Sciatic nerve (tissue), 2 donors: Measurements from ENCODE around the gene CDK15. TPM values are rescaled to one million over a fixed set of nuclear protein-coding genes. Genes with fewer than 3 reads are reported as not detected.

Experiments used
- ATAC-seq: fragments of 200-7000 bp; cut with Tn5 transposase; one replicate; pipeline ENCODE4 v1.9.1; 2020; ENCODE audit warnings: mild to moderate bottlenecking, moderate library complexity
- DNase-seq: peaks from one replicate; pipeline ENCODE4 v3.0.0-alpha.2; 2020; ENCODE audit warnings: low spot score
- intact Hi-C: fragments of 100-400 bp; cut with DNase I; formaldehyde crosslinking; loops from one replicate; pipeline ENCODE4 v1.14.2; 2022
- total RNA-seq: library from RNA; stranded (reverse); fragmentation: NEBNext Ultra II Directional; extraction: Animal tissue kit (Norgen Biotek cat#: 25700); gene quantifications from one replicate; pipeline ENCODE4 v1.2.1, GENCODE V29; 2021
- donor health status: DM: no; HTN: no; CAD: no.
- donor health status: DM: no; HTN: no; CAD: no.

Gene CDK15
- total RNA-seq, 1 donor from 2014 or later, result 2.3 TPM

DNA sequence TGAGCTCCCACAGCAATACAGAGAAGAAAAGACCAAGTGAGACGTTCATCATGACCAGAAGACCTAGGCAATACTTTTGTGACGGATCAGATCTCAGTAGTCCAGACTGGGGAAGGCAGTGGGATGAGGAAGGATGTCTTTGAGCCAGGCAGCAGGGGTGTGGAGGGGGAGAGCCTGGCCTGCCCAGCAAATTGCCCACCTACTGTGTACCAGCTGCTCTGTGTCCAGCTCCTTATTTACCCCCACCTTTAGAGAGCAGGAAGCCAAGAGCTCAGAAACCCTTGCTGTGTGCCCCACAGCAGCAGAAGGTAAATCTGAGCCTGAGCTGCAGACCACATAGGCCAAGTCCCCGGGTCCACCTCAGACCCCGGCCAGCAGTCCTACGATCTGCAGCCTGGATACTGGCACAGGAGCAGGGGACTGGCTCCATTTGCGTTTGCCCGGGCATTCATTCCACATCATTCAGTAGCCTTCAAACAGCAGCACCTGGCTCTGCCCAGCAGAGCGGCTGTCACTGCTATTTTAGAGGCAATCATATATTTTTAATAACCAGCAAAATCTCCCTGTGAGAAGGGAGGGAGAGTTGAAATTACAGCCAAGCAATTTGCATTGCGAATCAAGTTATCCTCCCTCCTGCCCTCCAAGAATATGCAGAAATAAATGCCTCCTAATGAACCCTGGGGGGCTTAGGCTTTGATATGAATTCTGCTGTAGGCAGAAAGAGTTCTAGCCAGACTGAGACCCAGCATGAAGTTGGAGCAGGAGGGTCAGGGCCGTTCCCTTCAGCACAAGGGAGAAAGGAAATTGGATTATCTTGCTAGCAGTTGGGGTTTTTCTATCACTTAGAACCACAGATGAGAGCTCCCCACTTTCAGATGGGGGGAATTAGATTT is 117.3 kb downstream of the CDK15 start:
- intact Hi-C loops, result no loop called here
- DNase-seq (no peak), ATAC-seq (no peak)

DNA sequence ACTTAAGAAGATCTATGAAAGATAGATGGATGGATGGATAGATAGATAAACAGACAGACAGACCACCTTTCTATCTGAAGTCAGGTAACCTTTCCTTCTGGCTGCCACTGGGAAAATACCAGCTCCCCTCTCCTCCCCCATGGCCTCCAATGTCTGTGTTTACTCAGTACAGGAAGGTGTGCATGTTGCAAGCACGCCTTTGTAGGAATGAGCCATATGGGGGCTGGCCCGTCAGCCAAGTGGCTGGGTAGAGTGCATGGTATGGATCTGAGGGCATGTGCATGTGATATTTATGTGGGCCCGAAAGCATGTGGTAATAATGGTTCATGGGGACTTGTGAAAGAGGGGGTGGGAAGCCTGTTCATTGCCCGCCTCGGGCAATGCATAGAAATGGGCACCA is 118.1 kb downstream of the CDK15 start:
- intact Hi-C loops, result no loop called here
- no peak for DNase-seq
- no peak for ATAC-seq

- DNase-seq, result no peak
- intact Hi-C loops, result no loop called here
- ATAC-seq, result no peak
Observed at GRCh38 chr2:201925056-201925455, 118.7 kb downstream of the CDK15 start.

DNA sequence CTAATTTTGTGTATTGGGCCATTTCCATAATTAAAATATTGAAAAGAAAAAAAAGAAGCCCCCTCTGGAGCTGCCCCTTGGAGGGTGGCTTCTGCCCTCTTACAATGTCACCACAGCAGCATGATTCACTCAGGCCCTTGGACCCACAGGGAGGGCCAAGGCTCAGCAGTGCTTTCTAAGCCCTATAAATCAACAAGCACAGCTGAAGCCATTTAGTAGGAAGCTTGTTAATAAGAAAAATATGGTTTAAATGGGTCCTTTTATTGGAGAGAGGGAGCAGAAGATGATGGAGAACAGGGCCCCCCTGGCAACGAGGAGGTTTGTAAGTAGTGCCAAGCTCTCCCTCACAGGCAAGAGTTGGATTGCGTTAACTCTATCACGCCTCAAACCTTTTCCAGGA is 119.7 kb downstream of the CDK15 start:
- DNase-seq (no peak), ATAC-seq (no peak)
- intact Hi-C loops, result no loop called here

DNA sequence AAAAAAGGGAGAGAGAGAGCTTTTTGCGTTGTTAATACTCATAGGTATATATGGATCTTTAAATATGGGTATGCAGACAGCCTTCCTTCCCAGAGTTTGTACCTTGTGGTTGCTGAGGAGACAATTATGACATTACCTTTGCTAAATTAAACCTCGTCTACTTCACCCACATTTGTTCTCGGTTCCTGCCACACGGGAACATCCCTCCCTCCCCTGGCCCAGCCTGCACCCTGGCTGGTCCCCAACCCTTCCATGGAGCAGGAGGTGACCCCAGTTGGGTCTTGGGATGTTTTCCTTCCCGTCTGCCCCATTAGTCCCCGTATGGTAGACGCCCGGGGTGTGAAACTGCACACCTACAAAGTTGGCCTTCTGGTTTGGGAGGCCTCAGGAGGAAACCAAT is 122.0 kb downstream of the CDK15 start:
- ATAC-seq (no peak), DNase-seq (no peak)
- intact Hi-C loops, result no loop called here

DNA sequence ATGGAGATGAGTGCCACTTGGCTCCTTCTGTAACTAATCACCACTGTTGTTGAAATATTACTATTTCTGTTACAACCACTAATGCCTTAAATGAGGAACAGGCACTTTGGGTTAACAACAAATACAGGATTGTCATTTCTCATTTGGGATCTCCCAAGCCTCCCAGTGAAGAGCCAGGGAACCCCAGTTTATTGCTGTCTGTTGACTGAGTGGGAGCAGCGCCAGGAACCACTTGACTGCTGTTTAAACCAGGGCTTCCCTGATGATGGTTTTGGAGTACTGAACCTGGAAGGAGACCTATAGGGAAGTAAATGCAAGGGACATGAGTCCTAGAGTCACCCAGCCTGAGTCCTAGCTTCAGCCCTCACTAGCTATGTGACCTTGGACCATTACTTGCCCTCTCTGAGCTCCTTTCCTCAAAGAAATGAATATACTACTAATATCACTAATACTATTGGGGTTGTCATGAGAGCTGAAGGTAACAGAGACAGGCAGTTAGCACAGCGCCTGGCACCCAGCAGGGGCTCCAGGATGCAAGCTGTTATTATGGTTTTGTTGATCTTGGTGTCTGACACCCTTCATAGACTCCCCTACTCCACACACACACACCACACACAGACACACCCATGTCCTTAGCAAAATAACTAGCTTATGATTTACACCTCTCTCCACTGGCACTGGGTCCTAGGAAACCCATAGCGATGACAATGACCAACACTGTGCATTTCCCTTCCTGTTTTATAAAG is 123.1 kb downstream of the CDK15 start:
- no peak for ATAC-seq
- intact Hi-C loops, result no loop called here
- DNase-seq, result no peak

DNA sequence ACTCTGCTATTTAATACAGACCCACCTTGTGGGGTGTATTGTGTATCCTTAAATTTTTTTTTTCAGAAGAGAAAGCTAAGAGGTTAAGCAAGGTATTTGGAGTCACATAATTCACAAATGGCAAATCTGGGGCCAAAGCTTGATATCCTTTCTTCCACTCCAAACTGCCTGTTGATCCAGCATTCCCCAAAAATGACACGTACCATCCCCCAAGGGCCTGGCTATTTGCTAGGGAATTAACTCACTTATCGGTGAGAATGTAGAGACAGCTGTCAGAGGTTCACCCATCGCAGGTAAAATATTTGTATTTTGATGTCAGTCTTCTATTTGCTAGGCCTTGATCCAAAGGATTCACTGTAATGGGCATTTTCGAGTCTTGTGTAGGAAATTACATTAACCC is 123.7 kb downstream of the CDK15 start:
- no peak for DNase-seq
- intact Hi-C loops, result no loop called here

DNA sequence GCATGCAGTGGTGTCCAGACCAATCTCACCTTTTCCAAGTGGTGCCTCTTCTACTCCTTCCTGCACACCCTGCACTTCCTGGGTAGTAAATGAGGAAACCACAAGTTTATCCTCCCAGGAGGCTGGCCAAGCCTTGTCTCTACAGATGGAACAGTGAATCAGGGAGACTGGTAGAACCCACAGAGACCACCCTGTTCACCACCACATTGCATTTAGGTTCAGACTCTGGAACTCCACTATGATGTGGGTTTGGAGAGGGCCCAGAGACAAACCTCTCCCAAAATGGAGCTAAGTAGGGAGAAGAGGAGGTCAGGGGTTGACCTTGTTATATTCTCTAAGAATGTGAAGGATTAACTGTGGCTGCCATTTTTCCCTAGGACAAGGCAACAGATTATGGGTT is 124.5 kb downstream of the CDK15 start:
- intact Hi-C loops, result no loop called here
- ATAC-seq (no peak), DNase-seq (no peak)

More for the DNA sequence above, 123.7 kb downstream of the CDK15 start:
- ATAC-seq, result no peak

GRCh38 chr2:201931475-201931874 is 125.1 kb downstream of the CDK15 start:
- DNase-seq (no peak), ATAC-seq (no peak)
- intact Hi-C loops, result no loop called here

- DNase-seq (no peak), ATAC-seq (no peak)
- intact Hi-C loops, result no loop called here
Observed at GRCh38 chr2:201931951-201932350, 125.6 kb downstream of the CDK15 start.

DNA sequence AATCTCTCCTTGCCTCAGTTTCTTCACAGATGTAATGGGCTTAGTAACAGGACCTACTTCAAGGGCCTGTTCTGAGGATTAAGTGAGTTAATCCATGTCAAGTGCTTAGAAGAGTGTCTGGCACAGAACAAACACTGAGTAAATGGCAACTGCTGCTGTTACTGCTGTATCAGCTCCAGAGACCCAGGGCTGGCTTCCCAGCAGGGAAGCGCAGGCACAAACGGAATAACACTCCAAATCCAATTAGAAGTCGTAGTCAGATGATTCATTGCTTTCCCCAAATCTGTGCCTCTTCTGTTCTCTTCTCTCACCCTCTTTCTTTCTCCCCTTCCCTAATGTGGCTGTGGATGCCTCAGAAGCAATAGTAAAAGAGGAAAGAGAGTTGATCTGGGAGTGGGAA is 126.2 kb downstream of the CDK15 start:
- intact Hi-C loops, result no loop called here
- DNase-seq (no peak), ATAC-seq (no peak)

DNA sequence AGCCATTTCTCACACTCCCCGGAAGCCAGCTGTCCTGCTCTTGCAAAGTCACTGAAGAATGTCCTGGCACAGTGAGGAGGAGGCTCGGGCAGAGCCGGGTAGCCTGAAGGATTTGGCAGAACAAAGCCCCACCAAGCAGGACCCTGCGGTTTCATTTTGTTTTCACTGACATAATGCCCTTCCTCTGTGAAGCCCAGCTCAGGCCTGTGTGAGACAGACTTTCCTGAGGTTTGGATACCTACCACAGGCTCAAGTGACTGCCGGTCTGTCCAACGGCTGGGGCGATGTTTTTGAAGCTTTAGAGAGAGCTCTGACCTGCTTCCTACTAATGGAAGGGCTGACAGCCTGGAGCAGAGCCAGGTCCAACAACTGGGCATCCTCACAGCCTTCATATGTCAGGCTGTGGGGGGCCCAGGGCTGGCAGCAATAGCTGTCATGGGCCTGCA is 127.5 kb downstream of the CDK15 start:
- DNase-seq (no peak), ATAC-seq (no peak)
- intact Hi-C loops, result no loop called here

- DNase-seq, result no peak
- intact Hi-C loops, result no loop called here
Observed at GRCh38 chr2:201936817-201937216, 130.5 kb downstream of the CDK15 start.

GRCh38 chr2:201937343-201937742 is 131.0 kb downstream of the CDK15 start:
- intact Hi-C loops, result no loop called here
- DNase-seq (no peak), ATAC-seq (no peak)

More at GRCh38 chr2:201936817-201937216, 130.5 kb downstream of the CDK15 start:
- ATAC-seq, result no peak

GRCh38 chr2:201938156-201938775 is 131.9 kb downstream of the CDK15 start:
- no peak for DNase-seq

DNA sequence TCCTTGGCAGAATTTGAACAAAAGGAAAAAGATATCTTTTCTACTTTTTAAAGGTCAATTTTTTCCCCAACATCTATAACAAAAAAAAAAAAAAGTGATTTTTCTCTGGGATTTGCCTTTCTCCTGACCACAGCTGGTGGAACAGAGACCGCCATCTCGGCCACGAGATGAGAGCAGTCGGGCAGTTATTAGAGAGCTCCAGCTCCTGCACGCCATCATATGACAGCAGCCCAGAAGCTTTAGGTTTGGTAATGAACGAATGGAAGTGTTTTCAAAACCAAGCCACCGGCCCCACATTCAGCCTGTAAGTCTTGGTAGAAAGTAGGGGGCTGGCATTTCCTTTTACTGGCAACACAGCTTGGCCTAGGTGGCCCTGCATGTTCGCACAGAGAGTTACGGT is 132.4 kb downstream of the CDK15 start:
- intact Hi-C loops, result no loop called here
- no peak for DNase-seq
- no peak for ATAC-seq

More at GRCh38 chr2:201938156-201938775, 131.9 kb downstream of the CDK15 start:
- ATAC-seq, result no peak
- intact Hi-C loops, result no loop called here

DNA sequence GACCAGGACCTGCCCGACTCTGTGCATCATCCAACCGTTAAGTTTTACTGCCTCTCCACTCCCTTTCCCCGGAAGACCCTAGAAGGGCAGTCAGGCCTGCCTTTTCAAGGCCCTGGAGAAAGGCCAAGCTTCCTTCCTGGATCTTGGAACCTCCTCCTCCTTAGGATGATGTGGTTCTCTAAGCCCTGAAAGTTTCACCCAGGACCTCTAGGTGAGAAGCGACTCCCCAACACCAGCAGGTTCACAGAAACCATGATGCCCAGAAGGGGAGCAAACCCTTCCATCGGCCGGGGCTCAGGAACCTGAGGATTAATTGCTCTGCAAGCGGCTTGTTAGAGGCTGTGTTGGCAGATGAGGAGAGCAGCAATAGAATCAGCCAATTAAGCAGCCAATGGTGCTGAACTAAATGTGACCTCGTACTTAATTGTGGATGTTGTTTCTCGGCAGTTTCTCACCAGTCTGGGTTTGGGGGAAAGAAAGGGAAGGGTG is 133.2 kb downstream of the CDK15 start:
- no peak for DNase-seq

GRCh38 chr2:201942531-201942930 is 136.2 kb downstream of the CDK15 start:
- DNase-seq (no peak), ATAC-seq (no peak)
- intact Hi-C loops, result no loop called here

More for the DNA sequence above, 133.2 kb downstream of the CDK15 start:
- intact Hi-C loops, result no loop called here
- ATAC-seq, result no peak
